Activated naive CD4-positive, alpha-beta T cell (primary cell): ENCODE measurements around the gene AURKAIP1.
A peak's percentile ranks its signal among the peaks of the same experiment; 100 is the strongest.

ENCODE experiments used
- DNase-seq, 4 experiments: peaks; one replicate each; lab custom pipeline; 2025; lab: John Stamatoyannopoulos, UW

The AURKAIP1 gene

DNA sequence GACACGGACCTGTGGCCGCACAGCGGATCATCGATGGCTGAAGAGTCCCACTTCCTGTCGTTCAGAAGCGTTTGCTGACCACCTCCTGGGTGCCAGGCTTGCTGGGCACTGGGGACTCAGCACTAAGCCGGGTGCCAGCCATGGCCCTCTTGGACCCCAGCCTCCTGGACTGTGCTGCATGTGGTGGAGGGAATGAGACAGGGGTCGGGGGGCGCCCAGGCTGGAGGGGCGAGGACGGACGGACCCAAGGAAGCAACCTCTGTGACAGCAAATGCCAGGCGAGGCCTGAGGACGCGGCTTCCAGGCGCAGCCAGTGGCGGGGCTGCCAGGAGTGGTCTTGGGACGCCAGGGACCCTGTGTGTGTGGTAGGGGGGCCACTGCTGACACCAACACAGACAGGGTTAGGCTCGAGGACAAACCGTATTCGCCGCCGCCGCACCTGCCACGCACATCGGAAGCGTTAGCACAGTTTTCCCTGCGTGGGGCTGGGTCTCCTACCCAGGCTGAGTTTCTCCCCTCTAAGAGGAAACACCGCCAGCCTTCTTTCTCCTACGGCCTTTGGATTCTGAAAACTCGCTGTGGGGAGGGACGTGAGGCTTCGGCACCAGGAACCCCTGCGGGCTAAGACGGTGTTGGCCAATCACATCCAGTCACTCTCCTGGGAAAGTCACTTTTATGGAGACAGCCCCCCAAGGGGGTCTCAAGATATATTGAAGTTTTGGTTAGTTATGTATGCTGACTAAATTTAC lies 13.6 kb downstream of the AURKAIP1 start:
- DNase-seq, result no peak

DNA sequence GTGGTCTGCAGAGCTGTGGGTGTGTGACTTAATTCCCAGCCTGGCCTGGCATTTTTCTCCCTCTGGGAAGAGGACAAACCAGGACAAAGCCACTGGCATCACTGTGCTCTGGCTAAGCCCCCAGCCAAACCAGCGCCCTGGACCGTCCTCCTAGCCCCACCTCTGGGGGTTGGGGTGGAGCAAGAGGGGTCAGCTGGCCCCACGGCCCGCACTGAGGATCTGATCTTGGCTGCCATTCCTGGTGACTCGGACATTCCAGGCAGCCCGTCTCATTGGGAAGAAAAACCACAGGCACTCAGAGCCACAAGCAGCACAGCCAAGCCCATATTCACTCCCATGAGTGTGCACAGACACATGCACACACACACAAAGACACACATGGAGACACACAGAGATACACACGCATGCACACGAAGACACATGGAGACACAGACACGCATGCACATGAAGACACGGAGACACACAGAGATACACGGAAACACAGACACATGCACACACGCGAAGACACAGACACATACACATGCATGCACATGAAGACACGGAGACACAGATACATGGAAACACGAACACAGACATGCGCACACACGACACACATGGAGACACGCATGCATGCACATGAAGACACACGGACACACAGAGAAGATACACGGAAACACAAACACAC lies 14.4 kb downstream of the AURKAIP1 start:
- DNase-seq, result no peak

DNA sequence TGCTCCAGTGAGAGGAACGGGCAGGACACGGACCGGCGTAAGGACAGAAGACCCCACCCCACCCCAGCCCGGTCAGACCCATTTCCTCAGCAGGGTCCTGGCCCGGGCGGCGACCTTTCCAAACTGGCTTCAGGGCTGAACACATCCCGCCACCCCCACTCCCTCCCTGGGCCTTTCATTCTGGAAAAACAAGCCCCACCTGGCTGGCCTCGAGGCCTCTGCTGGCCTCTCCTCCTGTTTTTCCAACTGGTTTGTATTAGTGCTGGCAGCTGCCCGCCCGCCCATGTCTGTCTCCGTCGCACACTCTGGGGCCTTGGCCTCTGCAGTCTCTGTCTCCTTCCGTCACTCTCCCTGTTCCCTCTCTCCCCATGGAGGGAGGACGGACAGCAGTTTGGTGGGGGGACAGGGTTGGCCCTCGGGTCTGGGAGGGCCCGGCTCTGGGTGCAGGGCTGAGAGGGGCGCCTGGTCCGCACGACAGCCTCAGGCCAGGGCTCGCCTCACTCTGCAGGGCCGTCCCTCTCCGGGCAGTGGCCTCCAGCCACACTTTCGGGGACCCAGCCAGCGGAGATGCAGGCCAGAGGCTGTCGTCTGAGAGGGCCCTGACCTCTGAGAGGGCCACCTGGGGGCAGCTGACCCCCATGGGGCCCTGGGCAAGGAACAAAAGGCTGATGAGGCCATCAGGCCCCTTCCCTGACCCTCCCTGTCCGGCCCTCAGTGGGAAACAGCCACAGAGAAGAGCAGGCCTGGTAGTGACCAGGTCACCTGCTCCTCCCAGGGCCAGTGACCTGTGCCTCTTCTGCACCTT lies 15.1 kb downstream of the AURKAIP1 start:
- DNase-seq, result no peak

DNA sequence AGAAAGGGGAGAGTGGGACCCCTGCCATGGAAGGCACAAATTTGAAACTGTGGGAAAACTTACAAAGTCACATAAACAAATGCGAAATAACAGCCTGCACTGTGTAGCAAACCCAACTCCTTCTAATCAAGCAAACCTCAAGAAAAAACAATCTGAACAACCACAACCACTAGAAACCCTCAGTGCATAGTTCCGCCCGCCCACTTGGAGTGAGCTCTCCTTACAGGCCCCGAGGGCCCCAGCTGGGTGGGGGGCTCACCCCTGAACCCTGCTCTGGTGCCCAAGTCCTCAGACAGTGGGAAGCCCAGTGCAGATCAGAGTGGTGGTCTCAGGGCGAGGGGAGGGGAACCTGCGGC lies 15.7 kb downstream of the AURKAIP1 start:
- DNase-seq, result no peak

DNA sequence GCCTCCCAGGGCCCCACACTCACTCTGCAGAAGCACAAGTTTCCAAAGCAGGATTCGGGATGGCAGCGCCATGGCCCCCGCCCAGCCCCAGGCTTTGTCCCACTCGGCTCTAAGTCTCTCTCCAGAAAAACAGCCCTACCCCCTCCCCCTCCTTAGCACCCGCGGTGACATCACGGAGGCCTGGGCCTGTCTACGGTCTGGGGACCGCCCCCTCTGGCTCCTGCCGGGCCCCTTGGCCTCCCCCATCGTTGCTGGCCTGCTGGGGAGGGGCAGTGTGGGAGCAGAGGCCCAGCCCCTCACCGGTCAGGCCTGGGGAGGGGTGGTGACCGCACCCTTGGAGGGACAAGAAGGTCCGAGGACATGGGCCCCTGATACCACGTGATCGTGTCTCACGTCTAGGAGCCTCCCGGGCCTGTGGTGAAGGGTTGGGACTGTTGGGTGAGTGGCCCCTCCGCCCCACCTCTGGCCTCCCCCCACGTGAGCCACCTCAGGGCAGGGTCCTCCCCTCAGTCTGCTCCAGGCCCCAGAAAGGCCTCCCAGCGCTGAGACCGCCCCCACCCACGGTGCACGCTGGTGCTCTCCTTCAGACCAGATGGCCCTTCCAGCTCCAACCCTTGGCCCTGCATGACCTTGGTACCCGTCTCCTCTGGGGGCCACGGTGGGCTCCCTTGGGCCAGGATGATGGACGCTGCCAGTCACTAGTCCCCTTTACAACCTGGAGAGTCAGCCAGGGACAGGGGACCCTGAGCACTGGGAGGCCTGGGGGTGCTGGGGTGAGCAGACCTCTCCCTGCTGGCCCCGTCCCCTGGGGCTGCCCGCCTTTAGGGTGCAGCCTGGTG lies 16.4 kb downstream of the AURKAIP1 start, which contains the start of gene MXRA8:
MXRA8 (minus strand) TSS at position 123 of the 839 bp plus-strand sequence; CDS start at position 72, 51 bp downstream.
- DNase-seq, result no peak

DNA sequence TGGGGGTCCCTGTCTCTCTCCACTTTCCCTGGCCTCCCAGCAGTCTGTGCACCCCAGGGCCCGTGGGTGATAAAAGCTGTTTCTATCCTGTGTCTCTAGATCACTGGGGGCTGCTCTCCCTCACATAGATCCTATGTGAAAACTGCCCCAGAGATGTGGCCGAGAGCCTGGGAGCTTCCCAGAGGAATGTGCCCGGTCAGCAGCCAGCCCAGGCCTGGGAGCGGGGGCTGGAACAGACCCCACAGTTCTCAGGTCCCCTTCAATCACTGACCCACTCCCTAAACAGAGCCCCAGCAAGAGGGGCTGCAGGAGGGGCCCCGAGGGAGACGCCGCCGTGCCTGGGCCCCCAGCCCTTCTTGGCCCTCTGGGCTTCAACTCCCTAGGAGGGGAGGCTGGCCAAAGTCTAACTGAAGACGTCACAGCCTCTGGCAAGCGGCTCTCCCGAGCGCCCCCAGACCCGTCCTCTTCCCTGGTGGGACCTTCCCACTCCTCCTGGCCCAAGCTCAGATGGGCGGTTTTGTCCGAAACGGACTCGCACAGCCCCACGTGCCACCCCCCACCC lies 17.1 kb downstream of the AURKAIP1 start:
- DNase-seq, result no peak

DNA sequence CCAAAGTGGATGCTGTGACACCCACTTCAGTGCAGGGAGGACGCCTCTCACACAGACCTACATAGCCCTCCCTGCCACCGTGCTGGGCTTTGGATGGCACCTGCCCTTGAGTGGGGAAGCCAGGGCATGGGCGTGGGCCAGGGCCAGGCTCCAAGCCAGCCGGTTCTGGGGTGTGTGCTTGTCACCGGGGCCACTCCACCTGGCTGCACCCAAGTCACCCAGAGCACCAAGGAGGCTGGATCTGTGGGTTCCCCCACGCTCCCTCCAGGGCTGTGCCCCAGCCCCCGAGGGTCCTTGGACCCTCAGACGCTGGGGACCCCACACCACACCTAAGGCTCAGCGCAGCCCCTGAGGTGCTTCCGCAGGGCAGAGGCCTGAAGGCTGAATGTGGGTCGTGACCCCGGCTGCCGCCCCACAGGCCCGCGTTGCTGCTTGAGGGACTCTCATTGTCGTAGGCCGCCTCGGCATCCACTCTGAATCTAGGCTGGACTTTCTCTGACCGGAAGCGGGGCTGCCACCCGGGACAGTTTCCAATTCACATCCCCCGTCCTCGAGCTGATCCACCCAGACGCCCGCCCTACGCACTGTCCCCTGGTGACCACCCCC lies 18.1 kb downstream of the AURKAIP1 start:
- DNase-seq, result no peak

DNA sequence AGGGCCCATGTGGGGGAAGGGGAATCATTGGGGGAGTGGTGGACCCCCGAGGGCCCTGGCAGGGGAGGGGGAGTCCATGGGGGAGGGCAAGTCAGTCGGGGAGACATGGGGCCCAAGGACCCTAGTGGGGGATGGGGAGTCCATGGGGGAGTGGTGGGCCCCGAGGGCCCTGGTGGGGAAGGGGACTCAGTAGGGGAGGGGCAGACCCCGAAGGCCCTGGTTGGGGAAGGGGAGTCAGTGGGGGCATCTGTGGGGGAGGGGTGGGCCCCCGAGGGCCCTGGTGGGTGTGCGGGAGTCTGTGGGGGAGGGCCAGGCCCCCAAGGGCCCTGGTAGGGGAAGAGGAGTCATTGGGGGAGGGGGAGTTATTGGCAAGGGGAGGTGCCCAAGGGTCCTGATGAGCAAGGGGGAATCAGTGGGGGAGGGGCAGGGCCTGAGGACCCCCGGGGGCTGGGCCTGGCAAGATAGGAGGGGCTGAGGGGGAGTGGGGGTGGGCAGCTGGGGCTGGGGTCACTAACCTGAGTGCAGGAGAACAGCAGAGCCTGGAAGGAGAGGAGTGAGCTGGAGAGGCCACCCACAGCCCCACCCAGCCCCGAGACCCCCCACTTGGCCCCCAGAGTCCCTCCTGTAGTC lies 18.7 kb downstream of the AURKAIP1 start:
- no peak for DNase-seq

DNA sequence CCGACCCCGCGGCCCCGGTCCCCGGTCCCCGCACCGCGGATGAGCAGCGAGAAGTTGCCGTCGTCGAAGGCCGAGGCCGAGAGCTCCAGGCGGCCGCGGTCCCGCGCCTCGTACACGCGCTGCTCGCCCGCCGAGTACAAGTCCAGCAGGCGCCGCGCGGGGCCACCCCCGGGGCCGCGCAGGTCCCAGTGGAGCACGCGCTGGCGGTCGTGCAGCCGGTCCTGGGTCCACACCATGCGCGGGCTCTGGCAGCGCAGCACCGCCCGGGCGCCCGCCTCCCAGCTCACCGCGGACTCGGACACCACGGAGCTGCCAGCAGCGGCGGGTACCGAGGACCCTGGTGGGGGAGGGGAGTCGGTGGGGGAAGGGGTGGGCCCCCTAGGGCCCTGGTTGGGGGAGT lies 19.6 kb downstream of the AURKAIP1 start:
- no peak for DNase-seq

DNA sequence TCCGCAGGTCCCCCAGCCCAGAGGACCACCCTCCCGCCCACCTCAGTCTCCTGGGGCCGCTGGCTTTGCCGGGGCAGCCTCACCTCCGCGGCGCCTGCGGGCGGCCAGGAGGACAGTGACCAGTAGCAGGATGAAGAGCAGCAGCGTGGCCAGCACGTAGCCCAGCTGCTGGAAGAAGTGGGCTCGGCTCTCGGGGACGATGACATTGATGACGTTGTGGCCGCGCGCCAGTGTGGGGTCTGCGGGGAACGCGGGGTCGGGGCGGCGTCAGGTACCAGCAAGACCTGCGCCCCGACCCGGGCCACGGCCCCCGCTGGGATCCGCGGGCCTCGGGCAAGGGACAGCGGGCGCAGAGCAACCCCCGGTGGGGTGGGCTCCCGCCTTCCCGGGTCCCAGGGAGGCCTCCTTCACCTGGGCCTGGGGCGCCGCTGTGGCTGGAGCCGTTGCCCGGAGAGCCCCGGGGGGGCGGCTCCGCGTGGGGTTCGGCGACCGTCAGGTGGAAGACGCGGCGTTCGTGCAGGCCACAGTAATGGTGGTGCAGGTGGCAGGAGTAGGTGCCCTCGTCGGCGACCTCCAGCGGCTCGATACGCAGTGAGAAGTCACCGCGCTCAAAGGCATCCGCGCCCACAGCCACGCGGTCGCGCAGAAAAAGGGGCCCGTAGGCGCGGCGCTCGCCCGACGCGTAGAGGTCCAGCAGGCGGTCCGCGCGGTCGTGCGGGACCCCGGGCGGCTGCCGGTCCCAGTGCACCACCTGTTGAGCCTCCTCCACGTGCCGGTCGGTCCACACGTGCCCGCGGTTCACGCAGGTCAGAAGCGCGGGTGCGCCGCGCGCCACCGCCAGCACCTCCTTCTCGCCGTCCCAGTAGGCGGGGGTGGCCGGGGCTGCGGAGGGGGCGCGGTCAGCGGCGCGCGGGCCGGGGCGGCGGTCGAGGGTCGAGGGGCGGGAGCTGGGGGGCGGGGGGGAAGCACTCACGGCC lies 20.4 kb downstream of the AURKAIP1 start:
- peak in 1 of 4 experiments; percentile 26 for DNase-seq

DNA sequence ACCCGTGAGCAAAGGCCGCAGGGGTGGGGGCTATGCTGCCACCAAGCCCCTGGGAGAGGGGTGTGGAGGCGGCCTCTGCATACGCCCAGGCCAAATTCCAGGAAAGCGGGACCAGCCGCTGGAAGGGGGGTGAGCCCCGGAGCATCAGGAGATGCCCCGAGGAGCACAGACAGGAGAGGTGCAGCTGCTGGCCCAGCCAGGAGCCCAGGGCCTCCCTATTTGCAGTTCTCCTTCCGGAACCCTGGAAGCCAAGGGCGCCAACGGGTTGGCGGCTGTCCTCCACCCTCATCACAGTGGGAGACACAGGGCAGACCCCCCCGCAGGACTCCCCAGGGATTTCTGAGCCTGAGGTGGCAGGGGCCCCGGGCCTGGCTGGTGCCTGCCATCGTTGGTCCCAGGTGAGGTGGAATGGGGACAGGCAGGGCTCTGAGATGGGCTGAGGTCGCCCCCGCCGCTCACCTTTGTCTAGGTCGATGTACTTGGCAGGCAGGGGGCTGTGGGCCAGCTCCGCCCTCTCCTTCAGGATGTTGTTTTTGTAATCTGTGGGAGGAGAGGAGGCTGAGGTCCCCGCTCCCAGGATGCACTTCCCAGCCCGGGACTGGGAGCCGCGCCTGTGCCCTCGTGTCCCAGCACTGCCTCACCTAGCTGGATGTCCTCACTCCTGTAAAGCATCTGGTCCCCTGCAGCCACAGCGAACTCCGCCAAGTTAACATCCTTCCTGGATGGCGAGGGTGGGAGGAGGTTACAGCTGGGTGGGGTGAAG lies 21.4 kb downstream of the AURKAIP1 start:
- DNase-seq, result no peak

DNA sequence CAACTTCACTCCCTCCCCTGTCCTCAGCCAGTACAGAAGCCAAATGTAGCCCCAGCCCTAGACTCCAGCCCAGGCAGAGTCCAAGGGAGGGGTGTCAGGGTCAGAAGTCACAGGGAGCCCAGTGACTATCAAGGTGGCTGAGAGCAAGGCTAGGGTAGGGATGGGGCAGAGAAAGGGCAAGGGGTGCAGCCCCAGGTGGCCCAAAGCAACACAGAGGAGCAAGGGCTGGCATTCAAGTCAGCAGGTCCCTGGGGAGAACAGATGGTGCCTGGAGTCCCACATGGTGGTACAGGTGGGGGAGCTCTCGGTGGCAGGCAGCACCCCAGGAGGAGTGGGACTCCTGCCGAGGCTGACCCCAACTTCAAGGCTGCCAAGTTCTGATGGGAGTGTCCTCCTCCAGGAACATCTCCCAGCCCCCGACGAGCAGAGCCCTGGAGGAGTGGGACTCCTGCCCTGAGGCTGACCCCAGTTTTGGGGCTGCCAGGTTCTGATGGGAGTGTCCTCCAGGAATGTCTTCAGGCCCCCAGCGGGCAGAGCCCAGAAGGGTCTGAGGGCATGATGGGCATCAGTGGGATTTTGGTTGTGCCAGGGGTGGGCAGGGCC lies 22.1 kb downstream of the AURKAIP1 start:
- no peak for DNase-seq

DNA sequence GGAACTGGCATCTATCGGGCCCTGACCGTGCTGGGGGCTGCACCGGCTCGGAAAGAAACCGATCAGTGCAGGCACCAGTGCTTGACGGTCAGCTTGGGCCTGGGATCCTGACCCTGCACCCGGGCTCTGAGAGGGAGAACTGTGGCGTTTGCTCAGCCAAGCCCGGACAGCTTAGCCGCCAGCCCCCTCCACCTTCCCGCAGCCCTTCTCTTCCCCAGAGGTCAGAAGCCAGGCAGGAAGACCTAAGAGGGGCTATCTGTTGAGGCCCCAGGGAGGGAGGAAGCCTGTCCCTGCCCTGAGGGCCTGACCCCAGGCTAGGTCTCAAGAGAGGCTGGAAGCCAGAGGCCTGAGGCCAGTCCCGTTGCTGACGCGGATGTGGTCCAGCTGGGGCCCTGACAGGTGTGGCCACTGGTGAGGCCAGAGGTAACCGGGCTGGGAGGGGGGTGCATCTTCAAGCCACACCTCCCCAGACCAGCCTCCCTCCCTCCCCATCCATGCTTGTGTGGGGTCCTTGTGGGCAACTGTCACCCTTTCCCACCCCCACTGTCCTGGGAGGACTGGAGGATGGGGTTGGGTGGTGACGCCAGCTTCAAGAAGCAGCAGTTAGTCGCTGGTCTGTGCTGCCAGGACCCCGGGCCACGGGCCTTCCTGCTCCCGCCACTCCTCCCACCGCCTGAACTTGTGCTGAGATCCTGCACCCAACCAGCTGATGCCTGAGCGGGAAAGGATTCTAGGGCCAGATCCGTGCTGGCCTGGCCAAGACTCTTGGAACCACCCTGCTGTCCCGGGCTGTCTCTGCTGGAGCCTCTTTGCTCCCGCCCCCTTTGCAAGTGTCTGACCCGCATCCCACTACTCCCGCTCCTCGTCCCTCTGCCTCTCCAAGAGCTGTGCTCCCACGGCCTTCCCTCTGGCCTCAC lies 23.2 kb downstream of the AURKAIP1 start:
- DNase-seq, result no peak

DNA sequence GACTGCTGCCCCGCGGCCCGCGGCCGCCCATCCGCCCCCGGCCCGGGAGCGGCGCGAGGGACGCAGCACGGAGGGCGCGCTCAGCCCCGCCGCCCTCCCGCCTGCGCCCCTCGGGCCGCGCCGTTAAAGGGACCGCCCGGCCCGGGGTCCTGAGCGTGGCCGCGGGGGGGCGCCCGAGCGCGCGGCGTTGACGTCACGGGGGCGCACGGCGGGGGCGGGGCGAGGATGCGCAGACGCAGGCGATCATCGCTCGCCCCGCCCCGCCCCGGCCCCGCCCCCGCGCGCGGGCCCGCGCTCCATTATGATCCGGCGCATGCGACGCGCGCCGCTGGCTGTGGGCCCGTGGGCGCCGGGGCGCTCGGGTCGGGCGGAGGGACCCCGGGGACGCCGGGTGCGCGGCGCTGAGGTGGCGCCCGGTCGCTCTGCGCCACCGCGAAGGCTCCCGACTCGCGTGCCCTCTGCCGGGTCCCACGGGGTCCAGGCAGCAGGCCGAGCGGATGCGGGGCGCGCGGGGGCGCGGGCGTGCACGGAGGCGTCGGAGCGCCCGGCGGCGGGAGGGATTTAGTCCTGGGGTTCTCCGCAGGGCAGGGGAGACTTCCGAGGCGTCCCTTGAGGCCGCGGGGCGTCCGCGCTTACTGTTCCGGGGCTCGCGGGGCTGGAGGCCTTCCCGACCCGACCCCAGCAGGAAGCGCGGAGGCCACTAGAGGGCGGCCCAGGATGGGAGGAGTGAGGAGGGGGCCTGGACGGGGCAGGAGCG lies 25.6 kb downstream of the AURKAIP1 start, which contains the start of gene DVL1:
DVL1 (minus strand) TSS at position 163 of the 757 bp plus-strand sequence. CDS start 353 bp downstream, outside the sequence.
- peak; percentile 38 to 78 (median 57) for DNase-seq

DNA sequence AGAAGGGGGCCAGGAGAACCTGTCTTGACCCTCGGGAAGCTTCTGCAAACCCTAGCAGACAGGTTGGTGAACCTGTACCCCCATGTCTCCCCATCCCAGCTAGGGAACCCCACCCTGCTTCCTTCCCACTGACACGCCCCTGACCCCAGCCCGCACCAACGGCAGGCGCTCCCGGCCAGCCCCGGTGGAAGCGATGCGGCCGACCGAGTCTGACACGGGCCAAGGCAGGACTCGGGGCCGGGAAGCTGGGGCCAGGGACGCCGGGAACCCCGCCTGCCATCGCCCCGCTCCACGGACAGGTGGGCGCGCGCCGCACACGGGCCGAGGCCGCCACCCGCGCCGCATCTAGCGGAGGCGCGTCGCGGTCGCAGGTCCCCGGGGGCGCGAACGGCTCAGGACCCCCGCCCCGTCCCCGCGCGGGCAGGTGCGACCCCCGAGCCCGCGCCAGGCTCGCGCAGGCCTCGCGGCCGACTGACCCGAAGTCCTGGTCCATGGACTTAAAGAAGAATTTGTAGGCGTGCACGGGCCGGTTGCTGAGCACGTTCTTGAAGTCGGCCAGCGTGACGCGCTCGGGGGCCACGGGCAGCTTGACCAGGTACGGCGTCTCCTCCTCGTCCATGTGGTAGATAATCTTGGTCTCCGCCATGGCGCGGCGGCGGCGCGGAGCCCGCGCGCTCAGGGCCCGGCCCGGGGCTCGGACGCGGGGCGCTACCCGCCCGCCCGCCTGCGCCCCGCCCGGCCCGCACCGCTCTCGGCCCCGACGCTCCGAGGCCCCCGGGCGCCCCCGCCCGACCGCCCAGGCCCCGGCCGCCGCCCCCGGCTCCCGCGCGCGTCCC lies 26.4 kb downstream of the AURKAIP1 start:
- DNase-seq, result no peak
